GM21423 (cell line): ENCODE measurements around the gene RPL36AL.
"Not testable (repeated sequence)": the region's sequence is repeated elsewhere in the genome, so short reads cannot be mapped to it uniquely, and the experiment has no call there.

ENCODE experiments used
- ATAC-seq: cut with Tn5 transposase; IDR thresholded peaks from one replicate; pipeline ENCODE4 v1.9.1; 2021; ENCODE audit warnings: mild to moderate bottlenecking, moderate library complexity; ENCODE audit not compliant: unreplicated experiment

The RPL36AL gene

DNA sequence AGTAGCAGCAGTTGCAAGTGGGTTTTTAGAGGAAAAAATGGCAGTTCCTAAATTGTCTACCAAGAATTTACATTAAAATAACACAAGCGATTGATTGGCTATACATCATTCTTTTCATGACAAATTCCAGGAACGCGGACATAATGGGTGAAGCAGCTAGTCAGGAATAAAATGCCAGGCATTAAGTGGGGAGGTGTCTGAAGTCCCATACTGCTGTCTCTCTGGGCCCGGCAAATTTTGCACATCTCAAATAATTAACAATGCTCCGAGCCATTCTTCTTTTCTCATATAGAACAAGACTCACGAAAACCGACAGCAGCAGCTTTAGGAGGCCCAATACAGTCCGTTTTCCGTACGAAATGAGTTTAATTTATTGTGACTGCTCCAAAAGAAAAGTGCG is 696 bp downstream of the RPL36AL start:
- no peak for ATAC-seq

DNA sequence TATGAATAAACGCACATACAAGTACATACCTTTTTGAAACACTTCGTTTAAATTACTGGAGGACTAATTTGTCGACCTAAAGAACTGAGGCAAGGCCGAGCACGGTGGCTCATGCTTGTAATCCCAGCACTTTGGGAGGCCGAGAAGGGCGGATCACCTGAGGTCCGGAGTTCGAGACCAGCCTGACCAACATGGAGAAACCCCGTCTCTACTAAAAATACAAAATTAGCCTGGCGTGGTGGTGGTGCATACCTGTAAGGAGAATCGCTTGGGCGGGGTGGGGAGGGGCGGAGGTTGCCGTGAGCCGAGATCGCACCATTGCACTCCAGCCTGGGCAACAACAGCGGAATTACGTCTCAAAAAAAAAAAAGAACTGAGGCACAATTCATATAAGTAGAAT is 1.2 kb downstream of the RPL36AL start:
- ATAC-seq = not testable (repeated sequence)

DNA sequence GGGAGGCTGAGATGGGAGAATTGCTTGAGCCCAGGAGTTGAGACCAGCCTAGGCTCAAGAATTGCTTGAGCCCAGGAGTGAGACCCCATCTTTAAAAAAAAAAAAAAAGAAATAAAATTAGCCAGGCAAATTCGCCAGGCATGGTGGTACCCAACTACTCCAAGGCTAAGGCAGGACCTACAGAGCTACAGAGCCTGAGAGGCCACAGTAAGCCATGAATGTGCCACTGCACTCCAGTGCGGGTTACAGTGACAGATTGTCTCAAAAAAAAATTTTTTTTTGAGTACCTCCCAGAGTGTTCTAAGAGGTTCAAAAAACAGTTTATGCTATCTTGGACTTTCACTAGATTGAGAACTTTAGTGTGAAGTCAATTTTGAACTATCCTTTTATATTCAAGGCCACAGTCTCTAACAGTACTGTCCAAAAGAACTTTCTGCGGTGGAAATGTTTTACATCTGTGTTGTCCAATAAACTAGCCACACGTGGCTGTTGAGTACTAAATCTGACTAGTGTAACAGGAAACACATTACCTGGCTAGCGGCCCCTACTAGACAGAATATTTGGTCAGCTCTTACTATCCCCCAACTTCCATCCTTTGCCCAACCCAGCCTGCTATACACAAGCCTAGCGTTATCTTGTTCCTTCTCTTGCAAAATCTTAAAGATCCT is 2.4 kb downstream of the RPL36AL start:
- ATAC-seq = no peak

DNA sequence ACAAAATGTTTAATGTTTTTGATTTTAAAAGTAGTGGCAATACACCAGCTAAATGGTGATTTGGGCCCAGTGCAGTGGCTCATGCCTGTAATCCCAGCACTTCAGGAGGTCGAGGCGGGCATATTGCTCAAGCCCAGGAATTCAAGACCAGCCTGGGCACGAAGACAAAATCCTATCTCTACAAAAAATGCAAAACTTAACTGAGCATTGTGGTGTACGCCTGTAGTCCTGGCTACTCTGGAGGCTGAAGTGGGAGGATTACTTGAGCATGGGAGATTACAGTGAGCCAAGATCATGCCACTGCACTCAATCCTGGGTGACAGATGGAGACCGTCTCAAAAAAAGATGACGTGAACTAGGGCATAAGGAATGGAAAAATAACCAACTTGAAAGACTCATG is 4.7 kb downstream of the RPL36AL start:
- no peak for ATAC-seq

DNA sequence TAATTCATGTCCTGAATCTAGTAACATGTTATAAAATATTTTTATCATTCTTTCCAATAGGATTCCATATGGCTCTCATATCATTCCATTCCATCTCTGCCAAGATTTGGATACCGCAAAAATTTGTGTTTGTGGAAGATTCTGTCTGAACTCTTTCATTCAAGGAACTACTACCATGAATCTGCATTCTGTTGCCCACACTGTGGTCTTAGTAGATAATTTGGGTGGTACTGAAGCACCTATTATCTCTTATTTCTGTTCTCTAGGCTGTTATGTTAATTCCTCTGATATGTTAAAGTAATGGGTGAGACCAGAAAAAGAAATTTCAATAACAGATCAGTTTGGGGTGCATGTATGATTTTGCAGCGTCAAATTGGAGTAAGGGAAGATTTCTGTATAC is 6.2 kb downstream of the RPL36AL start:
- ATAC-seq = no peak

DNA sequence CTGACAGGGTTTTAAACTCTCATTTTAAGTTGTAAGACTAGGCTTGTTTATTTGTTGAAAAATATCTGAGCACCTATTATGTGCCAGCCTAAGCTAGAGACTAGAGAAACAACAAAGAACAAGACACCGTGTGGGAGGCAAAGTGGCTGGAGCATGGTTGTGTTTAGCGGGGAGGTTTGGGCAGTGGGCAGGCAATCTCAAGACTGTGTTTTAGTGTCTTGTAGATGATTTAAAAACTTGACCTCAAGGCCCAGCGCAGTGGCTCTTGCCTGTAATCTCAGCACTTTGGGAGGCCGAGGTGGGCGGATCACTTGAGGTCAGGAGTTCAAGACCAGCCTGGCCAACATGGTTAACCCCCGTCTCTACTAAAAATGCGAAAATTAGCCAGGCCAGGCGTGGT is 7.8 kb downstream of the RPL36AL start:
- ATAC-seq = no peak

DNA sequence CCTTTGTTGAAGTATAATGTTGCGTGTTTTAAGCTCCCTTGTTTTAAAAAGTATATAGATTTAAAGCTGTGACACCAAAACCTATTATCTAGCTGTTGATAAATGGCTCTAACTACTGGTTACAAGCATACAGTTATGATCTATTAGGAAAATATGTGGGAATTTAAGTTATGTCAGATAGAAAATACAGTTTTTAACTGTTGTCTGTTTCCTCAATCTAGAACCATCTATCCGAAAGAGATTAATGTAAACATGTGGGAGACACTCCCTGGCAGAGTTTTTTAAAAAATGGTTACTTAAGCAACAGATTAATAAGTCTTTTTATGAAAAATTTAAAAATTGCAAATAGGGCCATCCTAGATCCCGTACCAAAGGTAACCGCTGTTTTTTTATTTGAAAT is 8.2 kb downstream of the RPL36AL start:
- ATAC-seq = no peak

DNA sequence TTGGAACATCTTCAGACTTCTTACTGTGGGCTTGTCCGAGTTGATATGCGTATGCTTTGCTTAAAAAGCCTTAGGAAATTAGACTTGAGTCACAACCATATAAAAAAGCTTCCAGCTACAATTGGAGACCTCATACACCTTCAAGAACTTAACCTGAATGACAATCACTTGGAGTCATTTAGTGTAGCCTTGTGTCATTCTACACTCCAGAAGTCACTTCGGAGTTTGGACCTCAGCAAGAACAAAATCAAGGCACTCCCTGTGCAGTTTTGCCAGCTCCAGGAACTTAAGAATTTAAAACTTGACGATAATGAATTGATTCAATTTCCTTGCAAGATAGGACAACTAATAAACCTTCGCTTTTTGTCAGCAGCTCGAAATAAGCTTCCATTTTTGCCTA is 12.8 kb downstream of the RPL36AL start:
- ATAC-seq = no peak

DNA sequence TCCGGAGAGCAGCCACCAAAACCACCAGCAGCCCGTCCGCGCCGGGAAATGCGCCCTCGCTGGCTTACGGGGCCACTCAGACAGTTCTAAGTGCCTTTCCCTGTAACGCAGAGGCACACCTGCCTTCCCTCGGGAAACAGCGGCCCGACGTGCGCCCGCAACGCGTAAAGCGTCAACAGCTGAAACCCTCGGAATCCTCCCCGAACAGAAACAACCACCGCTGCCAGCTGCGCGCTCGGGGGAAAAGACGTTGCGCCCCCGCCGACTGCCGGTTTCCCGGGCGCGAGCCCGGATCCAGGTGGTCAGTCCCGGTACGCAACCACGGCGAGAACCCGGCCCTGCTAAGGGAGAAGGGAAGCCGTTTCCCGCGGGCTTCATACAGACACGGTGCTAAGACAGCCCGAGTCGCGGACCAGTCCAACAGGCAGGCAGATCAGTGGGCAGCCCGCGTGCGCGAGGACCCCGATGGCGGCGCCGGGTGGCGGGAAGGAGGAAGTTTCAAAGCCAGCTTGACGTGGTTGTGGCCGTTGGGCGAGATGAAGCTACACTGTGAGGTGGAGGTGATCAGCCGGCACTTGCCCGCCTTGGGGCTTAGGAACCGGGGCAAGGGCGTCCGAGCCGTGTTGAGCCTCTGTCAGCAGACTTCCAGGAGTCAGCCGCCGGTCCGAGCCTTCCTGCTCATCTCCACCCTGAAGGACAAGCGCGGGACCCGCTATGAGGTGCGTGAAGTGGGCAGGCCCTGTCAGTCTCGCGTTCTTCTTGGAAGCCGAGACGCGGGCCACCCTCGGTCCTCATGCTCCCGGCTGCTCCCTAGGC is 21.7 kb downstream of the RPL36AL start, which contains the start of gene LRR1:
Gene LRR1 (plus strand): TSS at position 456 of the 816 bp plus-strand sequence. CDS start 81 bp downstream, at position 537.
- ATAC-seq = peak; percentile 49

DNA sequence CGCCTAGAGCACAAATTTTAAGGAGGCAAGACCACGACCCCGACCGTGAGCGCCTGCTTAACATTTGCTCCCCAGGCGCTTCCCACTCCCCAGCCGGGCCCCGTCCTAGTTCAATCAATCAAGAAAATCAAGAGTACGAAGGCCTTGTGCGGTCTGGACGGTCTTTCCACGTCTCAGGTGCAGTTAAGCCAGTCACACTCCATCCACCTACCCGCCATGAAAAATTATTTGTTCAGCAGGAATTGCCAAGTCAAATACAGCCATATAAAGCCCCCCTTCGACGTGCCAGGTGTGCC is 22.3 kb downstream of the RPL36AL start:
- ATAC-seq = peak; percentile 4

DNA sequence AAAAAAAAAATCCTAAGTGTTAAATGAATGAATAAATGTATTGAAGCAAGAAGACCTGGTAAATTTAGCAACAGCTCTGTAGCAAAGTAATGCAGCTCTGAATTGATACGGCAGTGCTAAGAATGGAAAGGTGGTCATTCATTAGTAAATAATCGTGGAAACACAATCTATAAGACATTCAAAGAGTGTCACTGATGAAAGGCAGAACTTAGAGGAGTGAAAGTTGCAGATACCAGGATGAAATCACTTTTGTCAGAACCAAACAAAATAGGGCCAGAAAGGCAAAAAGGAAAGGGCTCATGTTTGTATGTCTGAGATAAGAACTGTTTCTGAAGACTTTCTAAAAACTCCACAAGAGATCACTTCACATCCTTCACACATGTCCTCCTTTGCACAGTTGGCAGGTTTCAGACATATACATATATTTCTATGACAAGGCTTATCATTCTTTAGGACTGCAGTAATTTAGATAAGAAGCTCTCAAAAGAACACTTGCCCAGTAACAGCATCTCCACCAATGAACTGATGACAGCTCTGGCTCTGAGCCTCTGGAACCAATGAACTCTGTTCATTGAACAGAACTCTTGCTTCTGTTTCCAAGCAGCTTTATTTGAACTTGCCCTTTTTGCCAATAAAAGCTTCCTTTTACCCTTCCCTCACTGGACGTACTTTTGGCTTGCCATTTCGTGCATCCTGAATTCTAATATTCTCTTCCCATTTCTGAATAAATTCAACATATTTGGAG is 25.9 kb downstream of the RPL36AL start:
- no peak for ATAC-seq

DNA sequence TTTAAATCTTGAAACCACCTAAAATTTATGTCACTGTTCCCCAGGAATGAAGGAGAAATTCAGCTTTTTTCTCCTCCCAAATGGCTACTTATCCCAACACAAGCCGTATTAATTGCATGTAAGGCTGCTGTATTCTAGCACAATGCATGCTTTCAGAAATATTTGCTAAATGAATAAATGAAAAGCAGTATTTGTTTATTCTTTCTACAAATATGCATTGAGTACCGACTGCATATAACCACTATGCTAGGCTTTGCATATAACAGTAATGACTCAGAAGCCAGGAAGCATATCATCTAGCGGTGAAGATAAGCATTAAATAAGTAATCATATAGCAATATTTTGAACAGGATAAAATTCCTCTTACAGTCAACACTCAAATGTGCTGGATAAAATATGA is 27.4 kb downstream of the RPL36AL start:
- no peak for ATAC-seq

DNA sequence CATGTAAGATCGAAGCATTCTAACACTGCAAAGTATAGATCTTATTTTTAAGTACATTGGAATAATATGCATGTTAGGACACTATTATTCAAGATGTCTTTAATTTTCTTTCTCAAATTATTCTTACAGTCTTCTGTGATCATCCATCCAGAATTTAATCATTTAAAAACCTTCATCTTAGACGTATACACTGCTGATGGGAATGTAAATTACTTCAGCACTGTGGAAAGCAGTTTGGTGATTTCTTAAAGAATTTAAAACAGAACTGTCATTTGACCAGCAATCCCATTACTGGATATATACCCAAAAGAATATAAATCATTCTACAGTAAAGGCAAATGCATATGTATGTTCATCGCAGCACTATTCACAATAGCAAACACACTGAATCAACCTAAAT is 31.0 kb downstream of the RPL36AL start:
- no peak for ATAC-seq

DNA sequence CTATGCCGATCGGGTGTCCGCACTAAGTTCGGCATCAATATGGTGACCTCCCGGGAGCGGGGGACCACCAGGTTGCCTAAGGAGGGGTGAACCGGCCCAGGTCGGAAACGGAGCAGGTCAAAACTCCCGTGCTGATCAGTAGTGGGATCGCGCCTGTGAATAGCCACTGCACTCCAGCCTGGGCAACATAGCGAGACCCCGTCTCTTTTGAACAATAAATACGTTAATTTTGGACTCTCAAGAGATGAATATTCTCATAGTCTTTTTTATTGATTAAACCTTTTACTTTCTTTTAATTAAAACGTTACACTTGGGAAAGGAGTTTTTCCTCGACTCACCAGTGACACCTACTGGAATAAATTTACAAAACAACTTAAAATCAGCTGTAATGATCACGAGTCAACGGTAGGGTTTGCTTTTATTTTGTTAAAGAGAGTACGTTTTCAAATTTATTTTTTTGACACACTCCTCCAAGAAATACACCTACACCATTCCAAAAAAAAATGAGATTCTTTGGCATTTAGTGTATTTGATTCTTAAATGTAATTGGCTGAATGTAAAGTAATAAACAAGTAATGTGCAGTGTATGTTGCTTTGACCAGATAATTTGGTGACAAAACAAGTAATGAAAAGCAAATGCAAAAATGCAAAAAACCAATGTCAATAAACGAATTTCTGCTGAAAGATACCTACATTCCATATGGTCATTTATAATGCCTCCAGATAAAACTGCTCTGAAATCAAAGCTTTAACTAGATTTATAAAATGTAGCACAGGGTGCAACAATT is 33.6 kb downstream of the RPL36AL start:
- peak; percentile 27 for ATAC-seq

DNA sequence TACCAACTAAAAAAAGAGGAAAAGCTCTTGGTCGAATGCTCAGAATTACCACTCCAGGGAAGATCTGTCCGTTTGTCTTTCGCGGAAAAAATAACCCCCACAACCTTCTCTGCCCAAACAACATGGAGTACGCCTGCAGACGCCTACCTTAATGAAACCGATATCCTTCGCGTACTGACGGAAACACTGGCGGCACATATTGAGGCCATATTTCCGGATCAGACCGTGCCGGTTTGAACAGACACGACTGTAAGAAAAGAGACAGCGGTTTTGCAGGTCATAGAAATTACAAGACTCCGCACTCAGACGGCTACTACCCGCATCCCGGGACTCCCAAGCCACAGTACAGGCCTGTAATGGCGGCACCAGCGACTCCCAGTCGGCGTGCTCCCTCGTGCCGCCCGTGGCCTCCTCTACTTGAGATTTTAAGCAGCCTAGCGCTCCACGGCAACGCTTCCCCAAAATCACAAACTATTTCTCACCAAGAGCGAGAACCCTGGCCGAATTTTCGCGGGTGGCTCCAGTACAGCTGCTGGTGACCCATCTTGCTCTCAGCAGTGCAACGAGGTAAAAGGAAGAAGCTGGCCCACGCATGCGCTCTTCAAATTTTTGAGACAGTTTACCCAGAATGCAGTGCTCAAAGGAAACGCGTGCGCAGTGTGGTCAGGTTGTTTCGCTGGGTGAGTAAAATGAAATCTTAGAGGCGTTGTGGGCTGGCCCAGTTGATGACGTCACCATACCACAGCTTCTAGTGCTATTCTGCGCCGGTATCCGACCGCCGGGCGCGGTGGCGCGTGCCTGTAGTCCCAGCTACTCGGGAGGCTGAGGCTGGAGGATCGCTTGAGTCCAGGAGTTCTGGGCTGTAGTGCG is 34.4 kb downstream of the RPL36AL start, which contains the start of gene RPS29:
Gene RPS29 (minus strand): TSS at position 578 of the 870 bp plus-strand sequence. CDS start 34 bp downstream, at position 544.
- peak; percentile 89 for ATAC-seq

DNA sequence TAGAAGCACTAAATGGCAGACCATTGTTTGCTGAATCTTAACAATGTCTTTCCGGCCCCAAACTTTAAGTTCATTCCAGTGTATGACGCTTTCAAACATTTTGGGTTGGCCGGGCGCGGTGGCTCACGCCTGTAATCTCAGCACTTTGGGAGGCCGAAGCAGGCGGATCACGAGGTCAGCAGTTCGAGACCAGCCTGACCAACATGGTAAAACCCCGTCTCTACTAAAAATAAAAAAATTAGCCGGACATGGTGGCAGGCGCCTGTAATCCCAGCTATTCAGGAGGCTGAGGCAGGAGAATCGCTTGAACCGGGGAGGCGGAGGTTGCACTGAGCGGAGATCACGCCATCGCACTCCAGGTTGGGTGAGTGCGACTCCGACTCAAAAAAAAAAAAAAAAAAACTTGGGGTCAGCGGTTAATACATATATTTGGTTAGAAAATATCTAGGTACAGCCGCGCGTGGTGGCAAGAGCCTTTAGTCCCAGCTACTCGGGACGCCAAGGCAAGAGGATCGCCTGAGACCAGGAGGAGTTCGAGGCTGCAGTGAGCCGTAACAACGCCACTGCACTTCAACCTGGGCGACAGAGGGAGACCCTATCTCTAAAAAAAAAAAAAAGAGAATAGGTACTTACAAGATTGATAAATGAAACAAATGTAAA is 35.3 kb downstream of the RPL36AL start:
- not testable (repeated sequence) for ATAC-seq

DNA sequence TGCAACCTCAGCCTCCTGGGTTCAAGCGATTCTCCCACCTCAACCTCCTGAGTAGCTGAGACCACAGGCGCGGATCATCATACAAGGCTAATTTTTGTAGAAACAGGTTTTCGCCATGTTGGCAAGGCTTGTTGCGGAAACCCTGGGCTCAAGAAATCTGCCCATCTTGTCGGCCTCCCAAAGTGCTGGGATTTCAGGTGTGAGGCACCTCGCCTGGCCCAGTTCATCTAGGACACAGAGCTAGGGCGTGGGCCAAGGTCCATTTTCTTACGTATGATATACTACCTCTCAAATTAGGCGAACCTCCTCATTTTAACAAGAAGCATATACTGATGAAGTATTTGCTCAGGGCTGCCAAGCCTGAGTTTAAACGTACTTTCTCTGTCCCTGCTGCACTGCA is 36.4 kb downstream of the RPL36AL start:
- no peak for ATAC-seq

DNA sequence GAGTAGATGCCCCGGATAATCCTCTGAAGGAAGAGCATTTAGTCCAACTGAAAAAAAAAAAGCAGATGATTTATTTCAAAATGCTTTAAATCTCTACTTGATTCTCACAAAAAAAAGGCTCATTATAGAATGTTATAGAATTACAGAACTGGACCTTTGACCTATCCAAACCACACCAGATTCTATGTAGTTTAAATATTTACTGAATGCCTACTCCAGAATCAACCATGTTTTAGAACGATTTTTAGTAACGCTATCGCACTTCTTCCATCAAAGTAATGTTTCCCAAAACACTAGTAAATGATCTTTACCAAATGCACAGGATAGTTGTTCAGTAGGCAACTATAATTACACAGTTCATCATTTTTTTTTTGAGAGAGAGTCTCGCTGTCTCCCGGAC is 36.8 kb downstream of the RPL36AL start:
- no peak for ATAC-seq
